LNCAP (cell line): ENCODE results near the gene DEGS1.

ENCODE experiments used
- TF ChIP-seq, protein P1 (sequence below): fragments of 450-650 bp; IDR thresholded peaks from 2 replicates; pipeline ENCODE4 v1.5.1; 2017; ENCODE audit warnings: mild to moderate bottlenecking

The DEGS1 gene

GRCh38 chr1:224159541-224159940 is 23.5 kb upstream of the DEGS1 start:
- TF ChIP-seq, protein P1, sequence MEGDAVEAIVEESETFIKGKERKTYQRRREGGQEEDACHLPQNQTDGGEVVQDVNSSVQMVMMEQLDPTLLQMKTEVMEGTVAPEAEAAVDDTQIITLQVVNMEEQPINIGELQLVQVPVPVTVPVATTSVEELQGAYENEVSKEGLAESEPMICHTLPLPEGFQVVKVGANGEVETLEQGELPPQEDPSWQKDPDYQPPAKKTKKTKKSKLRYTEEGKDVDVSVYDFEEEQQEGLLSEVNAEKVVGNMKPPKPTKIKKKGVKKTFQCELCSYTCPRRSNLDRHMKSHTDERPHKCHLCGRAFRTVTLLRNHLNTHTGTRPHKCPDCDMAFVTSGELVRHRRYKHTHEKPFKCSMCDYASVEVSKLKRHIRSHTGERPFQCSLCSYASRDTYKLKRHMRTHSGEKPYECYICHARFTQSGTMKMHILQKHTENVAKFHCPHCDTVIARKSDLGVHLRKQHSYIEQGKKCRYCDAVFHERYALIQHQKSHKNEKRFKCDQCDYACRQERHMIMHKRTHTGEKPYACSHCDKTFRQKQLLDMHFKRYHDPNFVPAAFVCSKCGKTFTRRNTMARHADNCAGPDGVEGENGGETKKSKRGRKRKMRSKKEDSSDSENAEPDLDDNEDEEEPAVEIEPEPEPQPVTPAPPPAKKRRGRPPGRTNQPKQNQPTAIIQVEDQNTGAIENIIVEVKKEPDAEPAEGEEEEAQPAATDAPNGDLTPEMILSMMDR: no peak

GRCh38 chr1:224160171-224160682 is 22.8 kb upstream of the DEGS1 start:
- TF ChIP-seq, protein P1: no peak

GRCh38 chr1:224162768-224163167 is 20.3 kb upstream of the DEGS1 start:
- TF ChIP-seq, protein P1: no peak

- TF ChIP-seq, protein P1: no peak
These were observed 19.7 kb upstream of the DEGS1 start for GRCh38 chr1:224163311-224163710.

DNA sequence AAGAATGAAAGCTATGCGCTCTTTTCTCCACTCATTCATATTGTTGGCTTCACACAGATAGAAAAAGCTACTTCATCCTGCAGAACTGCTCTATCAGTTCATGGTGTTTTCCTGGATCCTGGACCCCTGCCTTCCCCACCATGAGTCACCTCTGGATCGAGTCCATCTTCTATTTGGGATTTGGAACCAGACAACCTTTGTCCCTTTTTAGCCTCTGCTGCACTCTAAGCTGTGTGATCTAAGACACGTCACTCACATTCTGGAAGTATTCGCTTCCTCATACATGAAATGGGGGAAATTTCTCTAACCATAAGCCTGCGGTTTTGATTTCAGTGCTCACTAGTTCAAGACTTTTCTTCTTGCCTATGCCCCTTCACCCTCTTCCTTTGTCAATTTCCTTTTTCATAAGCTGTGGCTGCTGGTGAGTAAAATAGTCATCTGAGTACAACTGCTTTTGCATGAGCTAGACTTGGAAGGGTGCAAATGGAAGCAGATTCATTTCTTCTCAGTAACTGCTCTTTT is 14.1 kb upstream of the DEGS1 start:
- TF ChIP-seq, protein P1: no peak

- TF ChIP-seq, protein P1: no peak
These were observed 13.2 kb upstream of the DEGS1 start for GRCh38 chr1:224169718-224170270.

GRCh38 chr1:224170343-224170742 is 12.7 kb upstream of the DEGS1 start:
- TF ChIP-seq, protein P1: no peak
